T-helper 17 cell (primary cell): ENCODE results near the gene TP53. TPM values are rescaled to one million over a fixed set of nuclear protein-coding genes. Genes with fewer than 3 reads are reported as not detected.
"Not testable (repeated sequence)": the region's sequence is repeated elsewhere in the genome, so short reads cannot be mapped to it uniquely, and the experiment has no call there.

Experiments used
- ATAC-seq: fragments of 150-1000 bp; cut with Tn5 transposase; 2 replicates; pipeline ENCODE4 v1.10.0; 2021; ENCODE audit warnings: mild to moderate bottlenecking, moderate library complexity
- DNase-seq, 3 donors: peaks; one replicate each; pipeline versions ENCODE4 v3.0.0 to v3.0.0-alpha.2; 2020 to 2021
- H3K9me3 ChIP-seq: one replicate; pipeline ENCODE4 v1.7.0; 2013; ENCODE audit warnings: low read length, mild to moderate bottlenecking; ENCODE audit not compliant: control insufficient read depth, poor library complexity, severe bottlenecking
- H3K27ac Mint-ChIP-seq: one replicate; pipeline ENCODE4 v1.8.0; 2022; ENCODE audit warnings: mild to moderate bottlenecking, moderate library complexity, mixed read lengths
- H3K27me3 Mint-ChIP-seq: one replicate; pipeline ENCODE4 v1.8.0; 2022; ENCODE audit warnings: mixed read lengths
- H3K36me3 Mint-ChIP-seq: one replicate; pipeline ENCODE4 v1.8.0; 2022; ENCODE audit warnings: low read depth, mixed read lengths
- H3K4me1 Mint-ChIP-seq: one replicate; pipeline ENCODE4 v1.8.0; 2022; ENCODE audit warnings: mild to moderate bottlenecking, mixed read lengths
- H3K4me3 Mint-ChIP-seq: one replicate; pipeline ENCODE4 v1.8.0; 2022; ENCODE audit warnings: mild to moderate bottlenecking, moderate library complexity, mixed read lengths
- total RNA-seq, 4 donors: library from RNA in 2 of 4; stranded (reverse) in 2 of 4; gene quantifications; one replicate each; pipeline ENCODE4 v1.2.3 and lab custom pipeline; 2022 to 2026

The TP53 gene
- total RNA-seq, 2 donors from 2014 or later: 61.2 to 66.2 TPM

DNA sequence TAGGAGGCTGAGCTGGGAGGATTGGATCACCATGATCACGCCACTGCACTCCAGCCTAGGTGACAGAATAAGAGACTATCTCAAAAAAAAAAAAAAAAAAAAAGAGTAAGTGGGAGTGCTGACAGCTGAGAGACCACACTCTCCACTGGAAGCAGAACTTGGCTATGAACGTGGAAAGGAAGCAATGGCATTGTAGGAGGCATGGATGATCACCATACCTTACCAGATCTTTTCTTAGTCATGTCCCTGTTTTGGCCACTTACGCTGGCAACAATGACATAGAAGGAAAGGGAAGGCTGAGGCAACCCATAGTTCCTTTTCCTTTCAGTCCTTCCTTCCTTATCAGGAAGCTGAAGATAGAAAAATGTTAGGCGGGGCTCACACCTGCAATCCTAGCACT lies 40.3 kb downstream of the TP53 start:
- H3K9me3 ChIP-seq: no peaks in the 10 kb centered on the region
- ATAC-seq: no peak
- Mint-ChIP-seq H3K4me1 (peaks cover 19% of the 10 kb centered on the region), H3K4me3 (no peak overlapping the region), H3K36me3 (peaks cover 3% of the 10 kb centered on the region), H3K27ac (no peak overlapping the region), H3K27me3 (peaks cover 40% of the 10 kb centered on the region)
- DNase-seq: no peak

DNA sequence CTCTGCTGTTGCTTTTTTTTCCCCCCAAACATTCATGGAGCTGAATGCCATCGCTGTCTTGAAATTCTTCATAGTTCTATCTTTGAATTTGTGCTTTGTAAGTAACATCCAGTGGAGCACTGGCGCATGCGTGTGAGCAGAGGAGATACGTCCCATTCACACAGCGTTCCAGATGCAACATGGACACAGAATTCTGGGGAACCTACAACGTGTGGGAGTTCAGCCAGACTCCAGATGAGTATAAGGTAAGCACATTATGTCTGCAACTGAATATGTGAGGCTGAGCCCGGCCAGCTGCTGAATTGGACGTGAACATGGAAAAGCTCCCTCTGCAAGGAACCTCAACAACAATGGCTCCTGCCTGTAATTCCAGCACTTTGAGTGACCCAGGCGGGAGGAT lies 40.8 kb downstream of the TP53 start:
- Mint-ChIP-seq H3K27ac (no peak overlapping the region), H3K36me3 (peaks cover 3% of the 10 kb centered on the region), H3K27me3 (peaks cover 40% of the 10 kb centered on the region), H3K4me3 (no peak overlapping the region), H3K4me1 (peaks cover 21% of the 10 kb centered on the region)
- no peak for ATAC-seq
- DNase-seq: no peak
- no peaks in the 10 kb centered on the region for H3K9me3 ChIP-seq

DNA sequence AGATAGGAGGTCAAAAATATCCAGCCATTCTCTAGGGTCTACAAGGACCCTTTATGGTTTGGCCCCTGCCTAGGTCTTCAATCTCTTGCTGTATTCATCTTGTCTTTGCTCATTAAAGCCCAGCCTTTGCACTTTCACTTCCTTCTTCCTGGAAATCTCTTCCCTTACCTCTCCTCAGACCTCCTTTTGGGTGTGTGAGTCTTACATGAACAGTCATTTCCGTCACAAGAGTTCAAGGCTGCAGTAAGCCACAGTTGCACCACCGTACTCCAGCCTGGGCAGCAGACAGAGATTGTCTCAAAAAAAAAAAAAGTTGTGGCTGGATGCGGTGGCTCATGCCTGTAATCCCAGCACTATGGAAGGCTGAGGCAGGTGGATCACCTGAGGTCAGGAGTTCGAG lies 42.5 kb downstream of the TP53 start:
- H3K4me1 Mint-ChIP-seq: peaks cover 8% of the 10 kb centered on the region
- no peak overlapping the region for H3K4me3 Mint-ChIP-seq
- H3K27ac Mint-ChIP-seq: no peak overlapping the region

DNA sequence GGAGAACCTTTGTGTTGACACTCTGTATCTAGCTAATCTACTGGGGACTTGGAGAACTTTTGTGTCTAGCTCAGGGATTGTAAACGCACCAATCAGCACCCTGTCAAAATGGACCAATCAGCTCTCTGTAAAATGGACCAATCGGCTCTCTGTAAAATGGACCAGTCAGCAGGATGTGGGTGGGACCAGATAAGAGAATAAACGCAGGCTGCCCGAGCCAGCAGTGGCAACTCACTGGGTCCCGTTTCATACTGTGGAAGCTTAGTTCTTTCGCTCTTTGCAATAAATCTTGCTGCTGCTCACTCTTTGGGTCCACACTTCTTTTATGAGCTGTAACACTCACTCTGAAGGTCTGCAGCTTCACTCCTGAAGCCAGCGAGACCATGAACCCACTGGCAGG lies 45.7 kb downstream of the TP53 start:
- H3K36me3 Mint-ChIP-seq, ATAC-seq, H3K4me1 Mint-ChIP-seq, DNase-seq, H3K27ac Mint-ChIP-seq, H3K9me3 ChIP-seq: not testable (repeated sequence)
- Mint-ChIP-seq H3K4me3 (peak overlapping the region; percentile 59), H3K27me3 (peaks cover 14% of the 10 kb centered on the region)

More for the DNA sequence above, 42.5 kb downstream of the TP53 start:
- H3K27me3 Mint-ChIP-seq: peaks cover 23% of the 10 kb centered on the region
- H3K36me3 Mint-ChIP-seq: no peaks in the 10 kb centered on the region
- ATAC-seq (no peak), DNase-seq (no peak)
- no peaks in the 10 kb centered on the region for H3K9me3 ChIP-seq

DNA sequence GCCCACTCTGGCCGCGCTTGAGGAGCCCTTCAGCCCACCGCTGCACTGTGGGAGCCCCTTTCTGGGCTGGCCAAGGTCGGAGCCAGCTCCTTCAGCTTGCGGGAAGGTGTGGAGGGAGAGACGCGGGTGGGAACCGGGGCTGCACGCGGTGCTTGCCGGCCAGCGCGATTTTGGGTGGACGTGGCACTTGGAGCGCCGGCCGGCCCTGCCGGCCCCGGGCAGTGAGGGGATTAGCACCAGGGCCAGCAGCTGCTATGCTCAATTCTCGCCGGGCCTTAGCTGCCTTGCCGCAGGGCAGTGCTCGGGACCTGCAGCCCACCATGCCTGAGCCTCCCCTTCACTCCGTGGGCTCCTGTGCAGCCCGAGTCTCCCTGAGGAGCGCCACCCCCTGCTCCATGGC lies 46.5 kb downstream of the TP53 start:
- Mint-ChIP-seq H3K4me1 (peaks cover 6% of the 10 kb centered on the region), H3K4me3 (no peak overlapping the region), H3K27ac (no peak overlapping the region), H3K36me3 (no peaks in the 10 kb centered on the region), H3K27me3 (peaks cover 6% of the 10 kb centered on the region)
- H3K9me3 ChIP-seq: no peaks in the 10 kb centered on the region
- DNase-seq: no peak
- ATAC-seq: no peak

DNA sequence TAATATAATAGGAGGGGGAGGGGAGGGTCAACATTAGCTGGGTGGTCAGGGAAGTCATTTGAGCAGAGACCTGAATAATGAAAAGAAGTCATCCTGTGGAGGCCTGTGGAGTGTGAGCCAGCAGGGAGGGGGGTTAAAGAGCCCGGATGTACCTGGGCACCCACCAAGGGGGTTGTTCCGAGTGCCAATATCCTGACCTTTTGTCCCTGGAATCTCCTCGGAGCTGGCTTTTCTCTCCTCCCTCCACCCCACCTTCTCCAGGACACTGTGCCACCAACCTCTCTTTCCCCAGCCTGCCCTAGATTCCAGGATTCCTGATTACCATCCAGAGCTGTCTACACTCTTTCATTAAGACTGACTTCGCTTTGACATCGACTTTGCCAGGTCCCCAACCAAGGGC lies 51.1 kb downstream of the TP53 start:
- Mint-ChIP-seq H3K36me3 (no peaks in the 10 kb centered on the region), H3K4me3 (no peak overlapping the region), H3K4me1 (no peaks in the 10 kb centered on the region), H3K27me3 (no peaks in the 10 kb centered on the region), H3K27ac (no peak overlapping the region)
- DNase-seq (no peak), ATAC-seq (no peak)
- H3K9me3 ChIP-seq: no peaks in the 10 kb centered on the region

DNA sequence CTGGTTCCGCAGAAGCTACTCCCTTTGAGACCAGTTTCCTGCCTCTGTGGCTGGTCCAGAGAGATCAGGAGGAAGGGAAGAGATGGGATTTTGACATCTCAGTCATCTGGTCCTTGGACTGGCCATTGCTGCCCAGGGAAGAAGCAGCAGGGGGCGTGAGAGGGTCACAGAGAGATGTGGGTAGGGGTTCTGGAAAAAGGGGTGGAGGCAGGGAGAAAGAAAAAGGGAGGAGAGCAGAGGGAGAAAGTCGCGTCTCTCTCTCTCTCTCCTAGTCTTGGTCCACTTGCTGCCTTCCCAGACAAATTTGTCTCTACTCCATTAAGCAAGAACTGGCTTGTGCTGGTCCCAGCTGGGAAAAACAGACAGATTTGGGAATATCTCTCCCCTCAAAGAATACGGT lies 52.9 kb downstream of the TP53 start:
- DNase-seq: no peak

DNA sequence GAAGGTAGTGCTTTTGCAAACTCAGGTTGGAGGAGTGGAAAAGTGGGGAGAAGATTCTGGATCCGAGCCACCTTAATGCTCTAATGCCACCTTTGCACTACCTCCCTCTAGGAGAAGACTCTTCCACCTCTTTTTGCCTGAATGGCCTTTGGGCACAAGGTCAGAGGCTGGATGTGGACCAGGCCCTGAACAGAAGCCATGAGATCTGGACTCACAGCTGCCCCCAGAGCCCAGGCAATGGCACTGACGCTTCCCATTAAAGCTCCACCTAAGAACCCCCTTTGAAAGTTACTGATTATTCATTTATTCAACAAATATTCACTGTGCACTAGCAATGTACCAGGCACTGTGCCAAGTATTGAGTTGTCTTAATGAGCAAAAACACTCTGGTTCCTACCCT lies 54.2 kb downstream of the TP53 start:
- ATAC-seq: no peak
- DNase-seq: no peak
- Mint-ChIP-seq H3K36me3 (no peaks in the 10 kb centered on the region), H3K27ac (peak overlapping the region; percentile 53), H3K4me1 (peaks cover 5% of the 10 kb centered on the region), H3K27me3 (no peaks in the 10 kb centered on the region), H3K4me3 (no peak overlapping the region)
- no peaks in the 10 kb centered on the region for H3K9me3 ChIP-seq

More for the DNA sequence above, 52.9 kb downstream of the TP53 start:
- no peaks in the 10 kb centered on the region for H3K27me3 Mint-ChIP-seq
- H3K4me3 Mint-ChIP-seq: no peak overlapping the region
- no peaks in the 10 kb centered on the region for H3K36me3 Mint-ChIP-seq
- no peak for ATAC-seq
- peaks cover 3% of the 10 kb centered on the region for H3K4me1 Mint-ChIP-seq
- no peaks in the 10 kb centered on the region for H3K9me3 ChIP-seq
- H3K27ac Mint-ChIP-seq: no peak overlapping the region

DNA sequence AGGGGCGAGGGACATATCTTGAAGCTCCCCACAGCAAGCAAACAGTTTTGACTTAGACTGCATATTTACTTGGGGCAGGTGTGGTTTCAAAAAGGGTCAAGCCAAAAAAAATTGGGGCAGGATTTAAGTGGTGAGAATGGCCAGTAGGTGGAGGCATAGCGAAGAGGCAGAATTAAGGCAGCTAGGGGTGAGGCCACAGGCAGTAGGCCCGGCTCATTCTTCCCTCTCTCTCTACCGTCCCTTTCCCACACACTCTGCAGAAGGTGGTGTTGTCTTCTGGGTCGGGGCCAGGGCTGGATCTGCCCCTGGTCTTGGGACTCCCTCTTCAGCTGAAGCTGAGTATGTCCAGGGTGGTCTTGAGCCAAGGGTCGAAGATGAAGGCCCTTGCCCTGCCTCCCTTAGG lies 54.8 kb downstream of the TP53 start:
- H3K4me3 Mint-ChIP-seq: no peak overlapping the region
- H3K27me3 Mint-ChIP-seq: no peaks in the 10 kb centered on the region
- H3K9me3 ChIP-seq: no peaks in the 10 kb centered on the region
- H3K36me3 Mint-ChIP-seq: no peaks in the 10 kb centered on the region
- ATAC-seq: peak; percentile 36
- H3K27ac Mint-ChIP-seq: peak overlapping the region; percentile 53
- H3K4me1 Mint-ChIP-seq: peaks cover 5% of the 10 kb centered on the region
- no peak for DNase-seq

DNA sequence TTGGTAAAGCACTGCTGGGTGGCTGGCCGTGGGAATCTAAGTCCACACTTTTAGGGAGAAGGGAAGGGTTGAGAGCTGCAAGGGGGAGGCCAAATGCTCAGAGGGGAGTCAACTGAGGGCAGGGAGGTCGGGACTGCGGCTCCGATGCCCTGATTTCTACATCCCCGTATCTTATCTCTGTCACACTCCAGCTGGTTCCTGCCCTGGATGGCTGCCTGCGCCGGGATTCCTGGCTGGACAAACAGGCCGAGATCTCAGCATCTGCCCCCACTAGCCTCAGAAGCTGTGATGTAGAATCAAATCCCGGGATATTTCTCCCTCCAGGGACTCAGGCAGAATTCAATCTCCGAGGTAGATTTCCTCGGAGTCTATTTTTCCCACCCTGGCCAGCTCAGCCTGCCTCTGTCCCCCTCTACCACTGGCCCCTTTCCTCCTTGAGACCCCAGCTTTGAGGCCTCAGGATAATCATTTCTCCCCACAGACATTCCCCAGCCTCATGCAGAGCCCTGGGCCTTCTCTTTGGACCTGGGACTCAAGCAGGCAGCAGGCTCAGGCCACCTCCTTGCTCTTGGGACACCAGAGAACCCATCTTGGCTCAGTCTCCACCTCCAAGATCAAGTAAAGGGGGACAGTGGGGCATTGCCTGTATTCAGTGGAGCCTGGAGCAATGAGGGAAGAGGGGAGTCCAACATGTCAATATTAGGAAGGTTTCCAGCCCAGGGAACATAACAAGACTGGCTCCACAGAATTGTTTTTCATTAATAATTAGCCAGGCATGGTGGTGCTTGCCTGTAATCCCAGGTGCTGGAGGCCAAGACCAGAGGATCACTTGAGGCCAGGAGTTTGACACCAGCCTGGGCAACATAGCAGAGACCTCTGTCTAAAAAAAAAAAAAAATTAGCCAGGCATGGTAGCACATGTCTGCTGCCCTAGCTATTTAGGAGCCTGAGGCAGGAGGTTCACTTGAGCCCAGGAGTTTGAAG lies 55.6 kb downstream of the TP53 start:
- DNase-seq (no peak), ATAC-seq (no peak)
- Mint-ChIP-seq H3K27ac (no peak overlapping the region), H3K27me3 (no peaks in the 10 kb centered on the region), H3K4me1 (peaks cover 12% of the 10 kb centered on the region), H3K4me3 (no peak overlapping the region), H3K36me3 (no peaks in the 10 kb centered on the region)
- no peaks in the 10 kb centered on the region for H3K9me3 ChIP-seq

DNA sequence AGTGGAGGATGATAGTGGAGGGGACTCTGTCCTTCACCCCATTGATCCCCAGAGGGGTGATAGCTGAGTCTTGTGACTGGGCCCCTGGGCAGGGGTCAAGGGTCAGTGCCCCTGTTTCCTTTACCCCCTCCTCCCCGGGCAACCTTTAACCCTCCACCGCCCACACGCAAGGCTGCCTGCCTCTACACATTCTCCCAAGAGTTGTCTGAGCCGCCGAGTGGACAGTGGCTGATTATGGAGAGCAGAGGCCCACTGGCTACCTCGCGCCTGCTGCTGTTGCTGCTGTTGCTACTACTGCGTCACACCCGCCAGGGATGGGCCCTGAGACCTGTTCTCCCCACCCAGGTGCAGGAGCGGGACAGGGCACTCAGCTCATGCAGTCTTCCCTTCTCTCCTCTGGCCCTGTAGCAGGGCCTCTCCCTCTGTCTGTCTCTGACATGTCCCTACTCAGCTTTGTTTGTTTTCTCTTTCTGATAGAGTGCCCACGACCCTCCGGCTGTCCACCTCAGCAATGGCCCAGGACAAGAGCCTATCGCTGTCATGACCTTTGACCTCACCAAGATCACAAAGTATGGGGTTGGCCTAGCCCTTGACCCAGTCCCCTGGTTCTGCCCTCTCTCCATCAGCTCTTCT lies 57.2 kb downstream of the TP53 start, which contains the start of gene SHBG:
Gene SHBG (plus strand): TSS at position 197 of the 633 bp plus-strand sequence. CDS start 38 bp downstream, at position 235.
- H3K9me3 ChIP-seq: no peaks in the 10 kb centered on the region
- peak within 1 kb of the TSS; percentile 61 for H3K27ac Mint-ChIP-seq
- peaks cover 13% of the 10 kb centered on the region for H3K4me1 Mint-ChIP-seq

DNA sequence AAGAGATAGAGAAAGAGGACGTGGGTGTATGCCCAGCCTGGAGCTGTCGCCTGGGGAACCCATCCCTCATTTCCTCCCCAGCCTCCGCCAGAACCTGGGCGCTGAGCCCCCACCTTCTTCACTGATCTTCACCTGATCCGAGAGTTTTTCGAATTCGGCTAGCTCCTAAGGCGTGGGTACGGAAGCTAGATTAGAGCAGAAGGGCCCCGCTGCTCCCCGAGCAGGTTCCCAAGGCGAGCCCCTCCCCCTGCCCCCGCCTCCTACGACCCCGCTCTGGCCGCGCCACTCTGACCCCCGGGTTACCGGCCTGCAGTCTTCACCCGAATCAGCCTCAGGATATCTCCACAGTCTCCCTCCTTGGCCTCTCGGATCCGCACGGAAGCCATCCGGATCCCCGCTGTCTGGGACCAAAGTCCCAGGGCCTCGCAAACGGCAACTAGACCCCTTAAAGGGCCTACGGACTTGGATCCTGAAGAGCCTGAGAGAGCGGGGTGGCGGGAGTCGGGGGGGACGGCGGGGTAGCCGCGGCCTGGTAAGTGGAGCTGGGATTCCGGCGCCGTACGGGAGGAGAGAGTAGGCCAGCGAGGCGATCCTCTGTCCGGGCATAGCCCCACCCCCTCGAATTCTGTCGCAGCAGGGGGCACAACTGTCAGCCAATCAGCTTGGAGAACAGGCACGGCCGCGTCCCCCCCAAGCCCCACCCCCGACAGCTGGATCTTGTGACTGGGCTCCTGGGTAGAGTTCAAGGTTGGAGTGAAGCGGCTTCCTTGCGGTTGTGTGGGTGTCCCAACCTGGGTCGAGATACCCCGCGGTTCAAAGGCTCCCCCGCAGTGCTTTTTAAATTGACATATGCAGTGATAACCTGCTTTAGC lies 59.8 kb downstream of the TP53 start, which contains the start of gene SAT2:
Gene SAT2 (minus strand): TSS at position 572 of the 872 bp plus-strand sequence. CDS start 186 bp downstream, at position 386.
- Mint-ChIP-seq H3K4me3 (peak within 1 kb of the TSS; percentile 88), H3K36me3 (no peaks in the 10 kb centered on the region), H3K4me1 (peaks cover 13% of the 10 kb centered on the region), H3K27ac (peak within 1 kb of the TSS; percentile 85), H3K27me3 (no peaks in the 10 kb centered on the region)
- DNase-seq (peak; percentile 54 to 78 (median 71)), ATAC-seq (peak; percentile 93)
- H3K9me3 ChIP-seq: no peaks in the 10 kb centered on the region

More for the DNA sequence above, 57.2 kb downstream of the TP53 start, which contains the start of gene SHBG:
- Mint-ChIP-seq H3K27me3 (no peaks in the 10 kb centered on the region), H3K4me3 (no peak within 1 kb of the TSS), H3K36me3 (no peaks in the 10 kb centered on the region)
- DNase-seq (no peak), ATAC-seq (no peak)

DNA sequence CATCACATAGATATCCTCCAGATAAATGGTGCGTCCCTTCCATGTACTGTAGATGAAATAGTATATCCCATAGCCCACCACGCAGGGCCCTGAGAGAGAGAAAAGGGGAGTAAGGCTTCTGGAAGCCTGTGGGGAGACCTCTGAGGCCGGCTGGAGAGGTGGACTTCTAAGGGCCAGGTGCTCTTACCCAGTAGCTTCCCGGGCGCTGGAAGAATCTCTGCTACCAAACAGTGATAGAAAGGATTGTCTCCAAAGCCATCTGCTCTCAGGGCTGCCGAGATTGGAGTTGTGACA lies 60.4 kb downstream of the TP53 start:
- ATAC-seq (no peak), DNase-seq (no peak)
- Mint-ChIP-seq H3K4me1 (peaks cover 13% of the 10 kb centered on the region), H3K27ac (peak overlapping the region; percentile 85), H3K4me3 (peak overlapping the region; percentile 88), H3K27me3 (no peaks in the 10 kb centered on the region), H3K36me3 (no peaks in the 10 kb centered on the region)
- H3K9me3 ChIP-seq: no peaks in the 10 kb centered on the region
